ENCODE results near the gene TNFRSF13B. TPM values are rescaled to one million over a fixed set of nuclear protein-coding genes. Genes with fewer than 3 reads are reported as not detected.

TNFRSF13B gene
- not detected in 2 replicates for total RNA-seq

DNA sequence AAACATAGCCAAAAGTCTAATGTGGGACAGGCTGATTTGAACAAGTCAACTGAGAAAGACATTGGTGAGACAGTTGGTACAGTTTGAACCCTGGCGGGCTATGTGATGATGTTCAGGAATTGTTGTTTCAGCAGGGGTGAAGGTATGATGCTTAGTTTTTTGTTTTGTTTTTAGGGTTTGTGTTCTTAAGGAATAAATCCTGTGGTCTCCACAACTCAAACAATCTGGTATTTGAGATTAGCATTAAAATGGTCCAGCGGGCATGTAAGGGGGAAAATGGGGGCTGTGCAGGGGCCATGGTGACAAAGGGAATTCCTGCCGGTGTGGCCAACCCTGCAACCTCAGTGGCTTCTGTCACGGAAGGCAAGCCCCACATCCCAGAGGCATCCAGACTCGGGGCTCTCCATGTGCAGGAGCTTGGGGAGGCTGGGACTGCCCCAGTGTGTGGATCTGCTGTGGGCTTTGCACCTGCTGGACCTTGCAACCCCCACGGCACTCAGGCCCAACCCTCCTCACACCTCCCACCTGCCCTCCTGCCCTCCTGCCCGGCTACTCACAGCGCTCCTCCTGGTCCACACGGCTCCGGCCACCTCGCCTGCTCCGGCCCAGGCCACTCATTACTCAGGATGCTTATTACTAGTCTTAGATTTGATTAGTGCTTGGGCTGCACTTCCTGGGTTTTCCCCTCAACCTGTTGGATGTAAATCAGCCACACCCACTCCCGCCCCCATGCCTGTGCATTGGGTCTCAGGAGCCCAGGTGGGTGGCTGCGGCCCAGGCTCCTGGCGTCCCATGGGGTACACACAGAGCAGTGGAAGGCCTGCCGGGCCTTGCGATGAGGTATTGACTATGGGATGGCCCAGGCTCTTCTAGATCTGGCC lies at the start of gene TNFRSF13B:
Gene TNFRSF13B, minus strand, starts transcription at position 661 of the 881 bp plus-strand sequence. Its CDS starts 43 bp downstream, at position 618.

Other genes with a start within 250 kb of the TNFRSF13B start
- 84.7 and 116 TPM in 2 replicates for gene MPRIP, start 70.3 kb upstream of the TNFRSF13B start, total RNA-seq
- 0.54 and 0.81 TPM in 2 replicates for gene PLD6, start 234.2 kb upstream of the TNFRSF13B start, total RNA-seq

All from cardiac atrium fibroblast (primary cell).